ENCODE data around the gene IGLL1. TPM values are rescaled to one million over a fixed set of nuclear protein-coding genes. Genes with fewer than 3 reads are reported as not detected.
"Not testable (repeated sequence)": the region's sequence is repeated elsewhere in the genome, so short reads cannot be mapped to it uniquely, and the experiment has no call there.

IGLL1 gene
- total RNA-seq, 1 experiment from 2014 or later, result not detected

DNA sequence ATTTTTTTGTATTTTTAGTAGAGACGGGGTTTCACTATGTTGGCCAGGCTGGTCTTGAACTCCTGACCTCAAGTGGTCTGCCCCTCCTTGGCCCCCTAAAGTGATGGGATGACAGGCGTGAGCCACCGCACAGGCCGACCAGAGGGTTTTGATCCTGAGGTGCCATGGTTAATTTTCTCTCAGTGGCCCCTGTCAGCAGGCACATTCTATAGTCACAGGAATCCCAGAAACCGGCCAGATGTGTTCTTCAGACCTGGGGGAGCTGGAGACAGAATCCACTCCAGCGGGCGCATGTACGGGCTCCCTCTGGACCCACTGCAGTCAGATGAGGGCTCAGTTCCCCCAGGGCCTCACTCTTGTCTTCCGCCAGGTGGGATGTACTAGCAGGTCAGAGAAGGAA, 17.0 kb downstream of the IGLL1 start:
- intact Hi-C loops (cut with micrococcal nuclease), result no loop called here
- H3K27me3 Mint-ChIP-seq (ENCODE audit: insufficient read depth, unreplicated experiment), result peaks cover 25% of the 10 kb centered on the region
- no peaks in the 10 kb centered on the region for H3K4me1 Mint-ChIP-seq (ENCODE audit: insufficient read depth, unreplicated experiment)
- no peaks in the 10 kb centered on the region for H3K36me3 Mint-ChIP-seq (ENCODE audit: insufficient read depth, unreplicated experiment)
- no peaks in the 10 kb centered on the region for H3K9me3 Mint-ChIP-seq (ENCODE audit: unreplicated experiment)
- DNase-seq (ENCODE audit: unreplicated experiment), result no peak
- TF ChIP-seq, protein P1, sequence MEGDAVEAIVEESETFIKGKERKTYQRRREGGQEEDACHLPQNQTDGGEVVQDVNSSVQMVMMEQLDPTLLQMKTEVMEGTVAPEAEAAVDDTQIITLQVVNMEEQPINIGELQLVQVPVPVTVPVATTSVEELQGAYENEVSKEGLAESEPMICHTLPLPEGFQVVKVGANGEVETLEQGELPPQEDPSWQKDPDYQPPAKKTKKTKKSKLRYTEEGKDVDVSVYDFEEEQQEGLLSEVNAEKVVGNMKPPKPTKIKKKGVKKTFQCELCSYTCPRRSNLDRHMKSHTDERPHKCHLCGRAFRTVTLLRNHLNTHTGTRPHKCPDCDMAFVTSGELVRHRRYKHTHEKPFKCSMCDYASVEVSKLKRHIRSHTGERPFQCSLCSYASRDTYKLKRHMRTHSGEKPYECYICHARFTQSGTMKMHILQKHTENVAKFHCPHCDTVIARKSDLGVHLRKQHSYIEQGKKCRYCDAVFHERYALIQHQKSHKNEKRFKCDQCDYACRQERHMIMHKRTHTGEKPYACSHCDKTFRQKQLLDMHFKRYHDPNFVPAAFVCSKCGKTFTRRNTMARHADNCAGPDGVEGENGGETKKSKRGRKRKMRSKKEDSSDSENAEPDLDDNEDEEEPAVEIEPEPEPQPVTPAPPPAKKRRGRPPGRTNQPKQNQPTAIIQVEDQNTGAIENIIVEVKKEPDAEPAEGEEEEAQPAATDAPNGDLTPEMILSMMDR (IDR thresholded peaks at IDR 0.05; ENCODE audit: unreplicated experiment), result no peak
- BruUV-seq (replicated peaks), result no TSS peak
- ChIA-PET CTCF (no interaction called here), POLR2A (no interaction called here)
- H3K27ac Mint-ChIP-seq (ENCODE audit: low read depth, unreplicated experiment), result no peak overlapping the region
- no peak overlapping the region for H3K4me3 Mint-ChIP-seq (ENCODE audit: unreplicated experiment)

- ChIA-PET POLR2A (no interaction called here), CTCF (interaction anchor here (0.6 kb wide), 2 partner anchors 18 to 141 kb away, joined by 3 read pairs; no protein-coding TSS in a partner anchor)
- BruUV-seq (replicated peaks), result no TSS peak
- no peak overlapping the region for H3K4me3 Mint-ChIP-seq (ENCODE audit: unreplicated experiment)
- intact Hi-C loops (cut with micrococcal nuclease), result no loop called here
- no peaks in the 10 kb centered on the region for H3K36me3 Mint-ChIP-seq (ENCODE audit: insufficient read depth, unreplicated experiment)
- TF ChIP-seq, protein P1 (IDR thresholded peaks at IDR 0.05; ENCODE audit: unreplicated experiment), result no peak
- H3K27ac Mint-ChIP-seq (ENCODE audit: low read depth, unreplicated experiment), result no peak overlapping the region
- peaks cover 20% of the 10 kb centered on the region for H3K27me3 Mint-ChIP-seq (ENCODE audit: insufficient read depth, unreplicated experiment)
- no peaks in the 10 kb centered on the region for H3K9me3 Mint-ChIP-seq (ENCODE audit: unreplicated experiment)
- no peaks in the 10 kb centered on the region for H3K4me1 Mint-ChIP-seq (ENCODE audit: insufficient read depth, unreplicated experiment)
- no peak for DNase-seq (ENCODE audit: unreplicated experiment)
Measured at GRCh38 chr22:23562186-23562585, 17.9 kb downstream of the IGLL1 start.

DNA sequence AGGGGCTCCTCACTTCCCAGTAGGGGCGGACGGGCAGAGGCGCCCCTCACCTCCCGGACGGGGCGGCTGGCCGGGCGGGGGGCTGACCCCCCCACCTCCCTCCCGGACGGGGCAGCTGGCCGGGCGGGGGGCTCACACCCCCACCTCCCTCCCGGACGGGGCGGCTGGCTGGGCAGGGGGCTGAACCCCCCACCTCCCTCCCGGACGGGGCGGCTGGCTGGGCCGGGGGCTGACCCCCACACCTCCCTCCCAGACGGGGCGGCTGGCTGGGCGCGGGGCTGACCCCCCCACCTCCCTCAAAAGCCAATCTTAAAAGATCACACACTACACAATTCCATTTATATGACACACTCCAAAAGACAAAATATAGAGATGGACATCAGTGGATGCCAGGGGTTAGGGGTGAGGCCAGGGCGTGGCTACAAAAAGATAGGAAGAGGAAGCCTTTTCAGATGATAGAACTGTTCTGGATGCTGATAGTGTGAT, 19.0 kb downstream of the IGLL1 start:
- H3K4me1 Mint-ChIP-seq (ENCODE audit: insufficient read depth, unreplicated experiment); H3K27ac Mint-ChIP-seq (ENCODE audit: low read depth, unreplicated experiment); H3K4me3 Mint-ChIP-seq (ENCODE audit: unreplicated experiment); H3K9me3 Mint-ChIP-seq (ENCODE audit: unreplicated experiment); DNase-seq (ENCODE audit: unreplicated experiment); BruUV-seq (replicated peaks); intact Hi-C loops (cut with micrococcal nuclease); H3K36me3 Mint-ChIP-seq (ENCODE audit: insufficient read depth, unreplicated experiment); POLR2A ChIA-PET: not testable (repeated sequence)
- peaks cover 24% of the 10 kb centered on the region for H3K27me3 Mint-ChIP-seq (ENCODE audit: insufficient read depth, unreplicated experiment)
- CTCF ChIA-PET, result interaction anchor here (0.6 to 0.7 kb wide), 2 partner anchors 30 to 41 kb away, joined by 3 read pairs; no protein-coding TSS in a partner anchor

DNA sequence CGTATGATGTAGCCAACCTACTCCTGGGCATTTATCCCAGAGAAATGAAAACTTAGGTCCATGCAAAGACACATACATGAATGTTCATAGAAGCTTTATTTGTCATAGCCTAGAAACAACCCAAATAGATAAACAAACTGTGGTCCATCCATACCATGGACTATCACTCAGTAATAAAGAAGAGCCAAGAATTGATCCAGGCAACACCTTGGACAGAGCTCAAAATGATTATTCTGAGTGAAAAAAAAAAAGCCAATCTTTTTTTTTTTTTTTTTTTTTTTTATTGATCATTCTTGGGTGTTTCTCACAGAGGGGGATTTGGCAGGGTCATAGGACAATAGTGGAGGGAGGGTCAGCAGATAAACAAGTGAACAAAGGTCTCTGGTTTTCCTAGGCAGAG, 19.9 kb downstream of the IGLL1 start:
- CTCF ChIA-PET; intact Hi-C loops (cut with micrococcal nuclease); DNase-seq (ENCODE audit: unreplicated experiment); H3K4me1 Mint-ChIP-seq (ENCODE audit: insufficient read depth, unreplicated experiment); POLR2A ChIA-PET; H3K4me3 Mint-ChIP-seq (ENCODE audit: unreplicated experiment); H3K9me3 Mint-ChIP-seq (ENCODE audit: unreplicated experiment); H3K27ac Mint-ChIP-seq (ENCODE audit: low read depth, unreplicated experiment); H3K36me3 Mint-ChIP-seq (ENCODE audit: insufficient read depth, unreplicated experiment); BruUV-seq (replicated peaks): not testable (repeated sequence)
- H3K27me3 Mint-ChIP-seq (ENCODE audit: insufficient read depth, unreplicated experiment), result peaks cover 20% of the 10 kb centered on the region

- intact Hi-C loops (cut with micrococcal nuclease), result no loop called here
- TF ChIP-seq, protein P1 (IDR thresholded peaks at IDR 0.05; ENCODE audit: unreplicated experiment), result no peak
- ChIA-PET POLR2A (no interaction called here), CTCF (interaction anchor here (1.2 kb wide), 1 partner anchor 34 kb away, joined by 6 read pairs; no protein-coding TSS in a partner anchor)
- Mint-ChIP-seq H3K9me3 (ENCODE audit: unreplicated experiment) (no peaks in the 10 kb centered on the region), H3K27me3 (ENCODE audit: insufficient read depth, unreplicated experiment) (peaks cover 10% of the 10 kb centered on the region), H3K27ac (ENCODE audit: low read depth, unreplicated experiment) (no peak overlapping the region), H3K4me3 (ENCODE audit: unreplicated experiment) (no peak overlapping the region), H3K36me3 (ENCODE audit: insufficient read depth, unreplicated experiment) (no peaks in the 10 kb centered on the region), H3K4me1 (ENCODE audit: insufficient read depth, unreplicated experiment) (no peaks in the 10 kb centered on the region)
- no peak for DNase-seq (ENCODE audit: unreplicated experiment)
- BruUV-seq (replicated peaks), result no TSS peak
Measured at GRCh38 chr22:23557467-23557866, 22.6 kb downstream of the IGLL1 start.

Measured in MCF 10A (cell line).